ENCODE data around the gene SMAD7.

GRCh38 chr18:48953104-48953706, 2.4 kb upstream of the SMAD7 start:
- no peak for TF ChIP-seq CTCF (IDR thresholded peaks at IDR 0.05)
- no peak for TF ChIP-seq POLR2AphosphoS5 (IDR thresholded peaks at IDR 0.05)
- TF ChIP-seq POLR2A (IDR thresholded peaks at IDR 0.05): no peak
- TF ChIP-seq EP300 (IDR thresholded peaks at IDR 0.05): no peak
